Right lobe of liver (tissue), 4 donors: ENCODE results near the gene CYSTM1.

ENCODE experiments used
- CTCF ChIP-seq, 4 donors: fragments of 200-600 bp in 3 of 4; fragments of 450-650 bp in 1 of 4; IDR thresholded peaks; one replicate each; pipeline versions ENCODE4 v1.5.1 to v1.8.0; 2016 to 2022; ENCODE audit warnings: antibody characterized with exemption in 4 of 4, mild to moderate bottlenecking in 2 of 4
- POLR2A ChIP-seq: fragments of 450-650 bp; IDR thresholded peaks from one replicate; pipeline ENCODE4 v1.6.1; 2017; ENCODE audit warnings: antibody characterized with exemption, mild to moderate bottlenecking
- donor health status: DM: no; HTN: no; CAD: no.
- donor health status: DM: no; HTN: no; CAD: no.
- donor health status: DM: no; HTN: yes; CAD: no.

- TF ChIP-seq CTCF (IDR thresholded peaks at IDR 0.05) (peak; percentile 82 to 91 (median 89)), POLR2A (no peak)
These were observed 69.6 kb downstream of the CYSTM1 start for GRCh38 chr5:140244525-140245025.
